ENCODE data around the gene ELL2. TPM values are rescaled to one million over a fixed set of nuclear protein-coding genes. Genes with fewer than 3 reads are reported as not detected.

ELL2 gene
- total RNA-seq, 1 donor from 2014 or later = 14.2 TPM

DNA sequence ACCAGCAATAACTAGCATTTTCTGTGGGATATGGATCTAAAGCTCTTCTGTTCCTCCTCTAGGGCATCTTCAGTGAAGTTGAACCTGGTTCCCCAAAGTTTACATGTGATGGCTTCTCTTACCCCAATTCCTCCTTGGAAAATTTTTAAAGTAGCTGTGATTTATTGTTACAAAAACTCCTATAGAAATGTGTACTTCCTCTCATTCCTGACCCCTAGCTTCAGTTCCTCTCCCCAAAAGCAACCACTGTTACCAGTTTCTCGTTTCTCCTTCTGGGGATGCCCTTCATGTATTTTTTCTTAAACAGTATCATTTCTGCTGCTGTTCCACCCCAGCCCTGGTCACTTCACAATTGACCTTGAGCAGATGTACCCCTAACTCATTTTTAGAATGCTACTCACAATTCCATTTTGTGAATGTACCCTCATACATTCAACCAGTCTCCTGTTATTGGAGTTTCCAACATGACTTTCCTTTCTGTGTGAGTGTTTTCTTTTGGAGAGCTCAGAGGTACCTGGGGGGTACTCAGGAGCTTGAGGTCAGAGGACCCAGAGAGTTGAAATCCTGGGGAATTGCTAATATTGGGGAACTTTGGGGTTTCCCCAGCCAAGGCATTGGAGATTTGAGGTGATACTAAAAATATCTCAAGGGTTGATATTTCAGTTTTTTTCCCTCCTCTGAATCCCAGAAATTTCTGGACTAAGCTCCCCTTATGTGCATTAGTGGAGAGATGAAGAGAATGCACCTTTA, 120.5 kb downstream of the ELL2 start:
- no peaks in the 10 kb centered on the region for H3K9me3 Mint-ChIP-seq
- H3F3A ChIP-seq (ENCODE audit: low read depth) = no peaks in the 10 kb centered on the region
- no peaks in the 10 kb centered on the region for H3K36me3 ChIP-seq
- H3K36me3 Mint-ChIP-seq = no peaks in the 10 kb centered on the region
- no peaks in the 10 kb centered on the region for H3K4me1 Mint-ChIP-seq
- no peak overlapping the region for H3K9ac ChIP-seq
- no peak overlapping the region for H2AFZ ChIP-seq (replicated peaks)
- H3K79me2 ChIP-seq (ENCODE audit: low read depth) = no peaks in the 10 kb centered on the region
- H4K20me1 ChIP-seq (ENCODE audit: low read depth) = no peaks in the 10 kb centered on the region
- no peak overlapping the region for H3K4me3 Mint-ChIP-seq
- H3K4me2 ChIP-seq = no peak overlapping the region
- no peaks in the 10 kb centered on the region for H3K4me1 ChIP-seq
- peaks cover 7% of the 10 kb centered on the region for H3K27me3 Mint-ChIP-seq (ENCODE audit: insufficient read depth, low read depth)
- H3K4me3 ChIP-seq = no peak overlapping the region
- H3K27ac ChIP-seq = no peak overlapping the region
- no peak for DNase-seq (ENCODE audit: low spot score)
- no peaks in the 10 kb centered on the region for H3K27me3 ChIP-seq
- H3K9me3 ChIP-seq (ENCODE audit: low read depth) = no peaks in the 10 kb centered on the region
- TF ChIP-seq, protein P1, sequence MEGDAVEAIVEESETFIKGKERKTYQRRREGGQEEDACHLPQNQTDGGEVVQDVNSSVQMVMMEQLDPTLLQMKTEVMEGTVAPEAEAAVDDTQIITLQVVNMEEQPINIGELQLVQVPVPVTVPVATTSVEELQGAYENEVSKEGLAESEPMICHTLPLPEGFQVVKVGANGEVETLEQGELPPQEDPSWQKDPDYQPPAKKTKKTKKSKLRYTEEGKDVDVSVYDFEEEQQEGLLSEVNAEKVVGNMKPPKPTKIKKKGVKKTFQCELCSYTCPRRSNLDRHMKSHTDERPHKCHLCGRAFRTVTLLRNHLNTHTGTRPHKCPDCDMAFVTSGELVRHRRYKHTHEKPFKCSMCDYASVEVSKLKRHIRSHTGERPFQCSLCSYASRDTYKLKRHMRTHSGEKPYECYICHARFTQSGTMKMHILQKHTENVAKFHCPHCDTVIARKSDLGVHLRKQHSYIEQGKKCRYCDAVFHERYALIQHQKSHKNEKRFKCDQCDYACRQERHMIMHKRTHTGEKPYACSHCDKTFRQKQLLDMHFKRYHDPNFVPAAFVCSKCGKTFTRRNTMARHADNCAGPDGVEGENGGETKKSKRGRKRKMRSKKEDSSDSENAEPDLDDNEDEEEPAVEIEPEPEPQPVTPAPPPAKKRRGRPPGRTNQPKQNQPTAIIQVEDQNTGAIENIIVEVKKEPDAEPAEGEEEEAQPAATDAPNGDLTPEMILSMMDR (IDR thresholded peaks at IDR 0.05) = no peak
- TF ChIP-seq EZH2phosphoT487 (IDR thresholded peaks at IDR 0.05) (no peak), EZH2 (IDR thresholded peaks at IDR 0.05) (no peak)
- H3K27ac Mint-ChIP-seq = no peak overlapping the region

DNA sequence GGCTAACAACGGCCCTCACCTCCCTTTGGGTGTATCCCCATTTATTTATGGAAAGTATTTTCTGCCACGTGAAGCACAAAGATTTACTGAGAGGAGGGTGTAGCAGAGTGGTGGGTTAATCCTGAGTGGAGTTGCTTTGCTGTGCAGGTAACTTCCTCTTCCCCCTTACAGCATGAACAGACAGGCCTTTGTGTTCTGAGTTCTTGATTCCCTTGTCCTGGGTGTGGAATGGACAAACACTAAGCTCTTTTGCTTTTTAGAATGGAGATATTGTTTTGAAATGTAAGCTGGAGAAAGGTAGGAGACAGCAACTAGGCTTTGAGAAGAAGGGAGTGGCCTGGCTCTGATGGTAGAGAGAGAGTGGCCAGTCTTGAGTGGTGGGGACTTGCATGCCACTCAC, 122.0 kb downstream of the ELL2 start:
- peaks cover 7% of the 10 kb centered on the region for H3K27me3 Mint-ChIP-seq (ENCODE audit: insufficient read depth, low read depth)
- Histone ChIP-seq H3K36me3 (no peaks in the 10 kb centered on the region), H3K4me1 (no peaks in the 10 kb centered on the region), H2AFZ (replicated peaks) (no peak overlapping the region), H3K27ac (no peak overlapping the region), H3K27me3 (peaks cover 5% of the 10 kb centered on the region), H3K4me3 (no peak overlapping the region), H3F3A (ENCODE audit: low read depth) (no peaks in the 10 kb centered on the region), H4K20me1 (ENCODE audit: low read depth) (no peaks in the 10 kb centered on the region), H3K9ac (no peak overlapping the region), H3K79me2 (ENCODE audit: low read depth) (no peaks in the 10 kb centered on the region), H3K9me3 (ENCODE audit: low read depth) (no peaks in the 10 kb centered on the region), H3K4me2 (no peak overlapping the region)
- no peaks in the 10 kb centered on the region for H3K9me3 Mint-ChIP-seq
- no peak overlapping the region for H3K4me3 Mint-ChIP-seq
- no peak for DNase-seq (ENCODE audit: low spot score)
- no peak overlapping the region for H3K27ac Mint-ChIP-seq
- H3K36me3 Mint-ChIP-seq = no peaks in the 10 kb centered on the region
- H3K4me1 Mint-ChIP-seq = no peaks in the 10 kb centered on the region
- TF ChIP-seq EZH2phosphoT487 (IDR thresholded peaks at IDR 0.05) = no peak
- TF ChIP-seq EZH2 (IDR thresholded peaks at IDR 0.05) = no peak
- TF ChIP-seq, protein P1 (IDR thresholded peaks at IDR 0.05) = no peak

GRCh38 chr5:95838556-95838955, 123.1 kb downstream of the ELL2 start:
- no peaks in the 10 kb centered on the region for H3K9me3 Mint-ChIP-seq
- Histone ChIP-seq H3K27me3 (peaks cover 15% of the 10 kb centered on the region), H3K27ac (no peak overlapping the region), H3K4me1 (no peaks in the 10 kb centered on the region), H2AFZ (replicated peaks) (no peak overlapping the region), H3F3A (ENCODE audit: low read depth) (no peaks in the 10 kb centered on the region), H3K79me2 (ENCODE audit: low read depth) (no peaks in the 10 kb centered on the region), H3K9me3 (ENCODE audit: low read depth) (no peaks in the 10 kb centered on the region), H3K9ac (no peak overlapping the region), H3K36me3 (no peaks in the 10 kb centered on the region), H3K4me2 (no peak overlapping the region), H4K20me1 (ENCODE audit: low read depth) (no peaks in the 10 kb centered on the region), H3K4me3 (no peak overlapping the region)
- no peaks in the 10 kb centered on the region for H3K36me3 Mint-ChIP-seq
- TF ChIP-seq EZH2phosphoT487 (IDR thresholded peaks at IDR 0.05) (no peak), EZH2 (IDR thresholded peaks at IDR 0.05) (no peak)
- TF ChIP-seq, protein P1 (IDR thresholded peaks at IDR 0.05) = no peak
- H3K27me3 Mint-ChIP-seq (ENCODE audit: insufficient read depth, low read depth) = peaks cover 7% of the 10 kb centered on the region
- no peak overlapping the region for H3K27ac Mint-ChIP-seq
- peaks cover 3% of the 10 kb centered on the region for H3K4me1 Mint-ChIP-seq
- H3K4me3 Mint-ChIP-seq = no peak overlapping the region
- DNase-seq (ENCODE audit: low spot score) = no peak

All from neural progenitor cell (in vitro differentiated cells).